Measurements from ENCODE around the gene COTL1.

COTL1 gene

DNA sequence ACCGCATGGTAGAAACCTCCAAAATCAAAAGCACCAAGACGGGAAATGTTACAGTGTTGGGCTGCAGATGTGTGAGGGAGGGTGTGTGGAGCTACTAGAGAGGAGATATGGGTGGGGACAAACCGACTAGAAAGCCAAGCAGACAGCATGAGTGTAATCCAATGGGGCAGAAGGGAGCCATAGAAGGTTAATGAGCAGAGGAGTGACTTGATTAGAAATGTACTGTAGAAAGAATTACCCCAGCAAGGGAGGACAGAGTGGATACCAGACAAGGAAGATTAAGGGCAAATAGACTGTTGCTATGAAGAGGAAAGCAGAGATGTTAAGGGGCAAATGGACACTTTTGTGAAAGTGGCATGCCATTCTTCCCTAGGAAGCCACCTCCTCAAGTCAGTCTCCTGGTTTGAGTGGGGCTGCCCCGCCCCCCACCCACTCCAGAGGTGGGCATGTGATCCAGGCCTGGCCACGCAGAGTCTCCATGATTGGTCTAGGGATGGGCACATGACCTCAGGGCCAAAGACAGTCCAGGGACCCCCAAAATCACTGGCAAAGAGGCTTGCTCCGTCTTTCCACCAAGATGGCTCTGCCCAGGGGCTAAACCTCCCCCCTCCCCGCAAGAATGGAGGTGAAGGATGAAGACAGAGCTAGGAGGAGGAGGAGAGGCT is 4.3 kb downstream of the COTL1 start:
- TF ChIP-seq ZNF274 (IDR thresholded peaks at IDR 0.05; ENCODE audit: low read depth, low read length), result no peak
- no peak overlapping the region for H3K4me3 ChIP-seq (ENCODE audit: low read length)

DNA sequence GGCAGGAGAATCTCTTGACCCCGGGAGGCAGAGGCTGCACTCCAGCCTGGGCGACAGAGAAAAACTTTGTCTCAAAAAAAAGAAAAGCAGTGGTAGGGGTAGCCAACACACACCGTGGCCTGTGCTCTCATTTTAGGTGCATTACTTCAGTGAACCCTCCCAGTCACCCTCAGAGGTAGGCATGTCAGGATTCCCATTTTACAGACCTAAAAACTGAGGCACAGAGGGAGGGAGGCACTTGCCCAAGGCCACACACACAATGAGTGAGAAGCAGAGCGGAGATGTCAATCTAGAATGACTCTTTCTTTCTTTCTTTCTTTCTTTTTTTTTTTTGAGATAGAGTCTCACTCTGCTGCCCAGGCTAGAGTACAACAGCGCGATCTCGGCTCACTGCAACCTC is 5.2 kb downstream of the COTL1 start:
- H3K4me3 ChIP-seq (ENCODE audit: low read length), result no peak overlapping the region
- TF ChIP-seq ZNF274 (IDR thresholded peaks at IDR 0.05; ENCODE audit: low read depth, low read length), result no peak

DNA sequence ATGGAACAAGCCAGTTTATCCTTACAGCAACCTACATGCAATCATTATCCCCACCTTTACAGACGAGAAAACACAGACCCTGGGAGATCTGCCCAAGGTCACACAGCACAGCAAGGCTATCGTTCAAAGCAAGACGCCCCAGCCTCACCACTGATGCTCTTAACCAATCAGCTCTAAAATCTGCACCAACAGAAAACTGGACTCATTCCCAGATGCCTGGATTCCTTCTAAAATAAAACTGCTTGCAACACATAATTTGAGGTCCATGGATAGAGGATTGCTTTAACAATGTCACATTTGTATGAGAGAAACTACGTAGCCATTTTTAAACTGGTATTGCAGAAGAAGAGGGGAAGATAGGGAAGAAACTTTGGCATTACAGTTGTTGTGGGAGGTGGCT is 6.8 kb downstream of the COTL1 start:
- no peak overlapping the region for H3K4me3 ChIP-seq (ENCODE audit: low read length)
- TF ChIP-seq ZNF274 (IDR thresholded peaks at IDR 0.05; ENCODE audit: low read depth, low read length), result no peak

DNA sequence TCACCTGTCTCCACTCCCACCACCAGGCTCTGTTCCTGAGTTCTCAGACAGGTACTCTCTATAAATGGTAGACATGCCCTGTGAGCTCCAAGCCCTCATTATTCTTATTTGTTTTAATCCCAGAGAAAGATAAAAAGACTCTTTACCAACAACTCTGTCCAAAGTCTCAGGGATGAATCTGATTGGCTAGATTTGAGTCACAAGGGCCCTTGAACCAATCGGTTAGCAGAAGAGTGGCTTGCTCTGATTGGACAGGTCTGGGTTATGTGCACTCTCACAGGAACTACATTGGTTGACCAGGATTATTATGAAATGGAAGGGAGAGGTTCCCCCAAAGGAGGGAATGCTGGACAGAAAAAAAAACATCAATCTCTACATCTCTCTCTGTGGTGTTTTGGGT is 7.5 kb downstream of the COTL1 start:
- no peak overlapping the region for H3K4me3 ChIP-seq (ENCODE audit: low read length)
- TF ChIP-seq ZNF274 (IDR thresholded peaks at IDR 0.05; ENCODE audit: low read depth, low read length), result no peak

DNA sequence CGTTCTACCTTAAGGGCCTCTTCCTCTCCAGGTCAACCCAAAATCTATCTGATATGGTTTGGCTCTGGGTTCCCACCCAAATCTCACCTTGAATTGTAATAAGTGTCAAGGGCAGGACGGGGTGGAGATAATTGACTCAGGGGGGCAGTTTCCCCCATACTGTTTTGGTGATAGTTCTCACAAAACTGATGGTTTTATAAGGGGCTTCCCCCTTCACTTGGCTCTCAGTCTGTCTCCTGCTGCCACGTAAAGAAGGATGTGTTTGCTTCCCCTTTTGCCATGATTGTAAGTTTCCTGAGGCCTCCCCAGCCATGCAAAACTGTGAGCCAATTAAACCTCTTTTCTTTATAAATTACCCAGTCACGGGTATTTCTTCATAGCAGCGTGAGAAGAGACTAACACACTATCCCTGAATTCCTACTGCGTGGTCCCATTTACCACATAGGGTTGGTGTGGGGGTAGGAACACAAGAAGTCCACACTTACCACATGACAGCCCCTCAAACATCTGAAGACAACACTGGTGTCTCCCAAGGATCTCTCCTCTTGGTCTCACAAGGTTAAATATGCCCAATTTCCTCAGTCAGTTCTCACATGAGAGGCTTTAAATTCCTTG is 8.2 kb downstream of the COTL1 start:
- no peak for TF ChIP-seq ZNF274 (IDR thresholded peaks at IDR 0.05; ENCODE audit: low read depth, low read length)
- H3K4me3 ChIP-seq (ENCODE audit: low read length), result no peak overlapping the region

DNA sequence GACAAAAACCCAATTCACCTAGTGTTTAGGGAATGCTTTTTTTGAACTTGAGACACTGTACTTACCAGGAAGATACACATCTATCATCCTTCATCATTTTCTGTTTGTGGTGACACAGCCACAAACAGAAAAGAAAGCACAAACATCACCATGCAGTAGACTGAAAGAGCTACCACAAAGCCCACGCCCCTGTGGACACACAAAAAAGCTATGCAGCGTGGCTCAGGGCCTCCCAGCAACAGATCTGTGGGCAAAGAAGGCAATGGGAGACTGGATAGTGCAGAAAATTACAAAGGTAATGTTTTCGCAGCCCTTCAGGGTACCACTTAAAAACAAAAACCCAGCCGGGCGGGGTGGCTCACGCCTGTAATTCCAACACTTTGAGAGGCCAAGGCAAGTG is 9.6 kb downstream of the COTL1 start:
- no peak overlapping the region; the same call in 1 of the 2 replicates for H3K4me3 ChIP-seq (ENCODE audit: low read length)
- no peak for TF ChIP-seq ZNF274 (IDR thresholded peaks at IDR 0.05; ENCODE audit: low read depth, low read length)

DNA sequence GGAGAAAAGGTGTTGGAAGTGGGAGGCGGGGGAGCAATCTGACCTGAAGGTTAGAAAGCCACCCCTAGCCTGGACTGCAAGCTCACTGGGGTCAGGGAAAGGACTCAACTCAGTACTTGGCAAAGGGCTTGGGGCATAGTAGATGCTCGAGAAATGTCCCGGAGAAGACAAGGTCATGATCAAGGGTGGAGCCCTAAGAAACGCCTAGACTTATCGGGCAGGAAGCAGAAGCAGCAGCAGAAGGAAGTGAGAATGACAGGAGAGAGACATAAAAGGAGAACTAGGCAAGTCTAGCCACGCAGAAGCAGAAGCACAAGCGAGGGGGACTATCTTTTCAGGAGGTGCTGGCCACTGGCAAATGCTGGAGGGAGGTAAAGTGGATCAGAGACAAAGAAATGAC is 10.2 kb downstream of the COTL1 start:
- no peak for TF ChIP-seq ZNF274 (IDR thresholded peaks at IDR 0.05; ENCODE audit: low read depth, low read length)
- H3K4me3 ChIP-seq (ENCODE audit: low read length), result no peak overlapping the region

DNA sequence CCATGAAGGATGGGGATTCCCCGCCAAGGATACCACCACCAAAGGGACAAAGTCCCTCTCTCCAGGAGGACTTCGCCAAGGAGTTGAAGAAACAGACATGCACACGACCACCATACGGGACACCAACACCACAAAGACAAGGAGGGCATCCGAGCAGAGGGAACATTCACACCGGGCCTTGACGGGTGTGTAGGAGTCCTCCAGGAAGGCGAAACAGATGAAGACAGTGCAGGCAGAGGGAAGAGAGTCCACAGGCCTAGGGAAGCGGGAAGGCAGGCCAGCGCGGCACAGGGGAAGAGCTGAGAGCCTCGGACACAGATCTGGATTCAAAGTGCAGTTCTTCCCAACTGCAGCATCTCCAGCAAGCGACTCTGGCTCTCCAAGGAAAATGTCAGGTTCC is 10.8 kb downstream of the COTL1 start:
- no peak overlapping the region for H3K4me3 ChIP-seq (ENCODE audit: low read length)
- TF ChIP-seq ZNF274 (IDR thresholded peaks at IDR 0.05; ENCODE audit: low read depth, low read length), result no peak

DNA sequence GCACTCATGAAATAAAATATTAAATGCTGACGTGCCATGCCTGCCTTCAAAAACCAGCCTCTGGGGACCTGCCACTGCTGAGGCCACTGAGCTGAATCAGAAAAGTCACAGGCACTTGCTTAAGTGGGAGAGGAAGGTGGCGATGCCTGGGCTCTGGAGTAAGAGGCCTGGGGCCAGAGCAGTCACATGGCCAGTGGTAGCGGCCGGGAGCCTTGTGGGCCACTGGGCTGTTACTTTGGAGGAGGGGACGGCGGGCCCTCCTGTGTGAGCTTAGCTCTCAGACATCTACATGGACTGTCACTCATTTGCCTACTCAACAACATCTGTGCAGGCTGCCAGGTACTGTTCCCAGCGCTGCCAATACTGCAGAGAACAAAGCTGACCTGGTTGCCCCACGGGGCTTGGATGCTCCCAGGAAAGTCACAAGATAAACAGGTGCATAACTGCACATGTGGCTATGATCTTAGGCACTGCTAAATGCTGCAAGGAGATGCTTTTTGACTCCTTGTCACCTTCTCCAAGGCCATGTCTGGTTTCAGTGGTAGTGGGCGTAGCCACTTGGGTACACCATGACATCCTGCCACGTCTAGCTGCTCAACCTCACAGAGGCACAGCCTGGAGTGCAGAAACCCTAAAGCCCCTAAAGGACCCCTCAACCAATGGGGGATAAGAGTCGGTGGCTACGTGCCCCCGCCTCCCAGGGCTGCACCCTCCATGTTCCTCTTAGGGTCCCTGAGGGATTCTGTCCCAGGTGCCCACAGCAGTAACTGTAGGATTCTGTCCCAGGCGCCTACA is 11.6 kb downstream of the COTL1 start:
- no peak for TF ChIP-seq ZNF274 (IDR thresholded peaks at IDR 0.05; ENCODE audit: low read depth, low read length)
- no peak overlapping the region for H3K4me3 ChIP-seq (ENCODE audit: low read length)

DNA sequence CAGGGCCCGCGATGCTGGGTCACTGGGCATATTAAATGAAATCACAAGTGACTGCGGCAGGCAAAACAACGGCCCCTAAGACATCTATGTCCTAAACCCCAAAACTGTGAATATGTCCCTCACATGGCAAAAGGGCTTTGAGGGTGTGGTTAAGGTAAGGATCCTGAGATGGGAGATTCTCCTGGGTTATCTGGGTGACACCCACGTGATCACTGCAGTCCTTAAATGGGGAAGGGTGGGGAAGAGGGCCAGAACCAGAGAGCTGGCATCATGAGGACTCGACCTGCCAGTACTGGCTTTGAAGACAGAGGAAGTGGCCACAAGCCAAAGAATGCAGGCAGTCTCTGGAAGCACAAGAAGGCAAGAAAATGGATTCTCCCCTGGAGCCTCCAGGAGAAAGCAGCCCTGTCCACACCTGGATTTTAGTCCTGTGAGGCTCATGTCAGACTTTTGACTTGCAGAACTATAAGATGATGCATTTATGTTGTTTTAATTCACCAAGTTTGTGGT is 12.5 kb downstream of the COTL1 start:
- H3K4me3 ChIP-seq (ENCODE audit: low read length), result no peak overlapping the region
- TF ChIP-seq ZNF274 (IDR thresholded peaks at IDR 0.05; ENCODE audit: low read depth, low read length), result no peak

DNA sequence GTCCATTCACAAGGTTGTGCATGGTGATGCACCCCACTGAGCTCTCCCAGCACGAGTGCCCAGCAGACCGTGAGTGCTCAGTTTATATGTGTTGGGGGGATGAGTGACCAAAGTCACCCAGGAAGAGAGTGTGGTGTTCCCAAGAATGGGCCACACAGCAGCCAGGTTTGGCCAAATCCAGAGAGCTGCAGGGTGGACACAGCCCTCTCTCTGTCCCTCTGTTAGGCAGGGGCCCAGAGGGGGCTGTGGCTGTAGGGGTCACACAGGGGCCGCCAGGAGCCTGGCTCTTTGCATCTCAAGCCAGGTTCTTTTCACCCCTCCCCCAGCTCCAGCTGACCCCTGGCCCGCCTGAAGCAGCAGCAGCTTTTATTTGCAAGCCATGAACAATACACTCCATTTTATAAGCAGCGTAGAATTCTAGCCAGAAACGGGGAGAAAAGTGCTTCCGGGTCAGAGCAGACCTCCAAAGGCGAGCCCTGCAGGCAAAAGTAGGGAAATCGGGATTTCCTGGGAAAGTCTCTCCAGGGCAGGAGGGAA is 13.3 kb downstream of the COTL1 start:
- no peak overlapping the region for H3K4me3 ChIP-seq (ENCODE audit: low read length)
- no peak for TF ChIP-seq ZNF274 (IDR thresholded peaks at IDR 0.05; ENCODE audit: low read depth, low read length)

DNA sequence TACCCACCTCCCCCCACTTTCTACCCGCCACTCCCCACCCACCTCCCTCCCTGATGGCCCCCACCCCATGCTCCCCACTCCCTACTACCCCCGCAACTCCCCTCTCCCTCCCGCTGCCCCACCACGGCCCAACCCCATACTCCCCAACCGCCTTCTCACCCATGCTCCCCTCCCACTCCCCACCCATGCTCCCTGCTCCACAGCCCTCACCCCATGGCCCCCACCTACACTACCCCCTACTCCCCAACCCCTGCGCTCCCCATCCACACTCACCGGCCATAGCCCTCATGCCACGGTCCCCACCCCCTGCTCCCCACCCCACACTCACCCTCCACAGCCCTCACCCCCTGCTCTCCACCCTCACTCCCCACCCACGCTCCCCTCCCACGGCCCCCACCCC is 13.9 kb downstream of the COTL1 start:
- no peak overlapping the region for H3K4me3 ChIP-seq (ENCODE audit: low read length)

DNA sequence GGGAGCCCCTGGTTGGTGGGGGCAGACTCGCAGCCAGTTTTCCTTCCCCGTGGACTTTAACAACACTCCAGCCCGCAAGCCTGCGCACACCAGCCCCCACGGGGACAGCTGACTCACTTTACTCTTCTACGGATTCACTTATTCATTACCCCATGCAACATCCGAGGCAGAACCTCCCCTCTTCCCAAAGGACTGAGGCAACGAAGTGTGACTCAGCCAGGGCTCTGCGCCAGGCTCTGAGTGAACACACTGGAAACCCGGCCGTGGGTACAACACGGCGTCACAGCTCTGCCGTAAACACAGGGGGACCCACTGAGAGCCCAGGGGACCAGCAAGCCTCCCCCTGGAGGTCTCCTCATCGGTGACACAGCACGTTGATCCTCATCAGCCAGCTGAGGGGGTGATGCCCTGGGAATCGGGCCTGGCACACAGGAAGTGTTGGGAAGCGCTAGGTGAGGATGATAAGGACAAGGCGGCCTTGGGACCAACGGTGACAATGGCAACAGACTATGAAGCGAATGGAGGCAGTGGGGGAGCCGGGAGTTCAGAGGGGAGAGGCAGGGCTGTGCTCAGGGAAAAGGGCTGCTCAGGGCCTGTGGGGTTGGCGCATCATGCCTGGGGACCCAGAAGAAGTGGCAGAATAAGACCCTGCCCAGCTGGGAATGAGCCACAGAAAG is 14.6 kb downstream of the COTL1 start:
- H3K4me3 ChIP-seq (ENCODE audit: low read length), result no peak overlapping the region
- no peak for TF ChIP-seq ZNF274 (IDR thresholded peaks at IDR 0.05; ENCODE audit: low read depth, low read length)

More for the DNA sequence above, 13.9 kb downstream of the COTL1 start:
- no peak for TF ChIP-seq ZNF274 (IDR thresholded peaks at IDR 0.05; ENCODE audit: low read depth, low read length)
